ENCODE data around the gene RAB3A. TPM values are rescaled to one million over a fixed set of nuclear protein-coding genes. Genes with fewer than 3 reads are reported as not detected.

The RAB3A gene
- total and polyA plus RNA-seq, 9 of the 15 experiments (the other 6 are each of a cell fraction or from before 2014, with no cell fraction given): 0.17 to 5.1 (median 0.90) TPM; not detected in 1

DNA sequence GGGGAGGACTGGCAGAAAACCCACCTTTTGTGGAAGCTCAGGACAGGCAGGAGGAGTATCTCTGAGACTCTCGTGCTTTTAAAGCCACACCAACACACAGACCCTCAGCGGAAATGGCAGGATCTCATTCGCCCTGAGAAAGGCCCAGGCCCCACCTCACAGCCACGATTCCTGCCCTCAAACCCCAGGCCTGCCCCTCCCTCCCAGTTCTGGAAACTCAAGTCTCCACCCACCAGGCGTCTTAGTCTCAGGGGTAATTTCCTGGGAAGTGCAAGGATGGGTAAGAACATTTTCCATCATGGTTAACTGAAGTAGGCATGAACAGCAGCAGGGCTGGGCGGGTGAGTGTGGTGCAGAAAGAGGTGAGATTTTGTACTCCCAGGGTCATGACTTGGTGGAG is 30.4 kb upstream of the RAB3A start:
- H4K20me1 ChIP-seq (replicated peaks; ENCODE audit: control insufficient read depth, insufficient read depth, low read length): no peaks in the 10 kb centered on the region; the same call in 1 of the 2 replicates
- H3K27ac ChIP-seq (ENCODE audit: extremely low read depth, low read depth, low read length): no peak overlapping the region
- H3K9me3 ChIP-seq (replicated peaks; ENCODE audit: control insufficient read depth, insufficient read depth, low read depth, low read length): no peaks in the 10 kb centered on the region
- no peaks in the 10 kb centered on the region for H3K36me3 ChIP-seq (ENCODE audit: control insufficient read depth, insufficient read depth, low read length)
- intact Hi-C loops (cut with micrococcal nuclease): no loop called here
- in situ Hi-C loops (cut with MboI): no loop called here
- ChIA-PET CTCF (ENCODE audit: low intra/inter-chr PET ratio) (no interaction called here), POLR2A (interaction anchor here (0.5 to 2.0 kb wide), 4 partner anchors 10 to 48 kb away, joined by 3 to 10 read pairs (median 4); partner anchors contain the start of gene JUND)
- peaks cover 6% of the 10 kb centered on the region for H3K9me1 ChIP-seq (ENCODE audit: control insufficient read depth, insufficient read depth, low read length)
- peaks cover 15 to 27% of the 10 kb centered on the region in 2 experiments; a peak in 4 of 5 replicates for H3K4me1 ChIP-seq (replicated peaks in 1 of 2; ENCODE audit: control insufficient read depth in 2 of 2, insufficient read depth in 2 of 2, low read length in 2 of 2)
- WGBS (ENCODE audit: insufficient coverage, low coverage, missing lambda C conversion rate): 0% methylated on average over 6 of the region's 6 CpGs
- no peak overlapping the region for H3K4me3 ChIP-seq
- H3K27me3 ChIP-seq (ENCODE audit: control insufficient read depth in 2 of 2, insufficient read depth in 2 of 2, low read length in 2 of 2): peaks cover 1 to 20% of the 10 kb centered on the region in 2 experiments; a peak in 4 of 5 replicates
- no peak overlapping the region for H3K4me2 ChIP-seq (ENCODE audit: insufficient read depth, low read length)
- ATAC-seq (no peak), DNase-seq (ENCODE audit: extremely low read depth in 1 of 4, low spot score in 3 of 4) (no peak), FAIRE-seq (no peak)
- no TSS peak for BruUV-seq (replicated peaks)
- H2AFZ ChIP-seq (ENCODE audit: low read depth, low read length): no peak overlapping the region
- H3K79me2 ChIP-seq (ENCODE audit: control insufficient read depth, insufficient read depth, low read length): no peaks in the 10 kb centered on the region
- no peak overlapping the region for H3K9ac ChIP-seq (ENCODE audit: insufficient read depth in 1 of 2, low read depth in 2 of 2, low read length in 2 of 2)
- TF ChIP-seq HEY1 (CRISPR knock-in tag; IDR thresholded peaks at IDR 0.05; ENCODE audit: borderline replicate concordance): no peak
- no peak for TF ChIP-seq MCM2 (IDR thresholded peaks at IDR 0.05; ENCODE audit: low read depth)
- TF ChIP-seq, protein P1, sequence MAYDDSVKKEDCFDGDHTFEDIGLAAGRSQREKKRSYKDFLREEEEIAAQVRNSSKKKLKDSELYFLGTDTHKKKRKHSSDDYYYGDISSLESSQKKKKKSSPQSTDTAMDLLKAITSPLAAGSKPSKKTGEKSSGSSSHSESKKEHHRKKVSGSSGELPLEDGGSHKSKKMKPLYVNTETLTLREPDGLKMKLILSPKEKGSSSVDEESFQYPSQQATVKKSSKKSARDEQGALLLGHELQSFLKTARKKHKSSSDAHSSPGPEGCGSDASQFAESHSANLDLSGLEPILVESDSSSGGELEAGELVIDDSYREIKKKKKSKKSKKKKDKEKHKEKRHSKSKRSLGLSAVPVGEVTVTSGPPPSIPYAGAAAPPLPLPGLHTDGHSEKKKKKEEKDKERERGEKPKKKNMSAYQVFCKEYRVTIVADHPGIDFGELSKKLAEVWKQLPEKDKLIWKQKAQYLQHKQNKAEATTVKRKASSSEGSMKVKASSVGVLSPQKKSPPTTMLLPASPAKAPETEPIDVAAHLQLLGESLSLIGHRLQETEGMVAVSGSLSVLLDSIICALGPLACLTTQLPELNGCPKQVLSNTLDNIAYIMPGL (CRISPR knock-in tag; IDR thresholded peaks at IDR 0.05): no peak
- no peak for TF ChIP-seq NONO (IDR thresholded peaks at IDR 0.05; ENCODE audit: low read depth in 2 of 2, low read length in 1 of 2)
- no peak for TF ChIP-seq ZNF766 (CRISPR knock-in tag; conservative IDR thresholded peaks at IDR 0.05)
- no peak for TF ChIP-seq ZNF318 (IDR thresholded peaks at IDR 0.05; ENCODE audit: borderline replicate concordance in 1 of 2, low read depth in 1 of 2)
- TF ChIP-seq PML (IDR thresholded peaks at IDR 0.05; ENCODE audit: low read length): no peak
- no peak for TF ChIP-seq NRF1 (conservative IDR thresholded peaks at IDR 0.05 in 1 of 2, IDR thresholded peaks at IDR 0.05 in 1 of 2)
- TF ChIP-seq BHLHE40 (IDR thresholded peaks at IDR 0.05; ENCODE audit: low read length): no peak
- no peak for TF ChIP-seq MED1 (CRISPR knock-in tag; IDR thresholded peaks at IDR 0.05; ENCODE audit: borderline replicate concordance)
- no peak for TF ChIP-seq KLF16 (IDR thresholded peaks at IDR 0.05)
- TF ChIP-seq PREB (CRISPR knock-in tag; IDR thresholded peaks at IDR 0.05): no peak
